GM18873 (cell line): ENCODE results near the gene IFNL4.
"Not testable (repeated sequence)": the region's sequence is repeated elsewhere in the genome, so short reads cannot be mapped to it uniquely, and the experiment has no call there.

Source experiments
- ATAC-seq: cut with Tn5 transposase; IDR thresholded peaks from one replicate; pipeline ENCODE4 v1.9.1; 2021; ENCODE audit warnings: mild to moderate bottlenecking, moderate library complexity, moderate number of reproducible peaks; ENCODE audit not compliant: unreplicated experiment, low FRiP score

The IFNL4 gene

DNA sequence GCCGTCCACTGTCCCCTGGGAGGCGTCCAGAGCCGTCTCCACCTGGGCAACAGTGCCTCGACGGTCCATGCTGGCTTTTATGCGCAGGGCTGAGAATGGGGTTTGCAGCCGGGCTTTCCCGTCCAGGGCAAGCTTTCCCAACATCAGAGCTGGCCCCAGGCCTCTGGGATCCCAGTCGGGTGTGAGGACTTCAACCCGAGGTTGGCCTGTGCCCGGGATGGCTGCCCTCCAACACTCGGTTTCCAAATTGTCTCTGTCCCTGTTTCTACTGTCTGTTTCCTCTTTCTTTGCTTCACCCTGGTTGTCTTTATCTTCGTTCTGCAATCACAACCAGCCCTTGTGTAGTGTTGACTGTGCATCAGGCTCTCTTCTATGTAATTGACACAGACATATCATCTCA, at the start of gene IFNL4:
Gene IFNL4 (minus strand): TSS at position 51 of the 400 bp plus-strand sequence.
- no peak for ATAC-seq

DNA sequence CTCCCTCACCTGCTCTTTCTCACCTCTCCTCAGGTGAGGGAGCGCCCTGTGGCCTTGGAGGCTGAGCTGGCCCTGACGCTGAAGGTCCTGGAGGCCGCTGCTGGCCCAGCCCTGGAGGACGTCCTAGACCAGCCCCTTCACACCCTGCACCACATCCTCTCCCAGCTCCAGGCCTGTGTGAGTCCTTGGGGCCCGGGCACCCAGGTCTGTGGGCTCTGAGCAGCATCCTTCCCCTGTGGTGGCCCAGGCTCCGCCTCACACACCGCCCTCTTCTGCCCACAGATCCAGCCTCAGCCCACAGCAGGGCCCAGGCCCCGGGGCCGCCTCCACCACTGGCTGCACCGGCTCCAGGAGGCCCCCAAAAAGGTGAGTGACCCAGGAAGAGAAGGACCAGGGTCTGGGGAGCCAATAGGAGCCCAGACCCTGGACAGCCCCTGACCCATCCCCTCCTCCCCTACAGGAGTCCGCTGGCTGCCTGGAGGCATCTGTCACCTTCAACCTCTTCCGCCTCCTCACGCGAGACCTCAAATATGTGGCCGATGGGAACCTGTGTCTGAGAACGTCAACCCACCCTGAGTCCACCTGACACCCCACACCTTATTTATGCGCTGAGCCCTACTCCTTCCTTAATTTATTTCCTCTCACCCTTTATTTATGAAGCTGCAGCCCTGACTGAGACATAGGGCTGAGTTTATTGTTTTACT, 49.4 kb upstream of the IFNL4 start:
- no peak for ATAC-seq

DNA sequence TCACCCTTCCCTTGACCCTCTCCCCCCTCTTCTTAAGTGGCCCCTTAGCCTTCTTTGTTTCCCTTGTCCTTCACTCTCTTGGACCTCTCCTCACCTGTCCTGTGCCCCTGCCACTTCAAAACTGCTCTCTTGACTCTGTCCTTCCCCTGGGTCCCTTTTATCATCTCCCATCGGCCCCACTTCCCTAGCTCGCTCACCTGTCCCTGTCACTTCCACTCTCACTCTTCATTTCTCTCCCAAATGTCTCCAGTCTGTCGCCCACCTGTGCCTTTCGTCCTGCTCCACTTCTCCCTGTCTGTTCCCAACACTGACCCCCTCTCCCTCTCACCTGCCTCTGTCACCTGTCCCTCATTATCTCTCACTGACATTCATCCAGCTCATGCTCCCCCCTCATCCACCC, 48.2 kb upstream of the IFNL4 start:
- ATAC-seq = no peak

DNA sequence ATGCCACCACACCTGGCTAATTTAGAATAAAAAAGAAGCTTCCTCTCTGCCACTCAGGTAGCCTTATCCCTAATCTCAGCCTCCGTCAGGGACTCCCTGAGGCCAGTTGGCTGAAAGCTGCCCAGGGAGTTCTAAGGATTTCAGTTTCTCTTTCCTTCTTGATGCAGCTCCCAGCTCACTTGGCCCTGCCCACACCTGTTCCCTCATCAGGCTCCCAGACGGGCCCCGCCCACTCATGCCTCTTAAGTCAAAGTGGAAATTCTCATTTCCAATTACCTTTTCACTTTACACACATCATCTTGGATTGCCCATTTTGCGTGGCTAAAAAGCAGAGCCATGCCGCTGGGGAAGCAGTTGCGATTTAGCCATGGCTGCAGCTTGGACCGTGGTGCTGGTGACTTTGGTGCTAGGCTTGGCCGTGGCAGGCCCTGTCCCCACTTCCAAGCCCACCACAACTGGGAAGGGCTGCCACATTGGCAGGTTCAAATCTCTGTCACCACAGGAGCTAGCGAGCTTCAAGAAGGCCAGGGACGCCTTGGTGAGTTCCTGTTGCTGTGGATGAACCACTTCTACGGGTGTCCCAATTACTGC, 47.5 kb upstream of the IFNL4 start, which contains the start of gene IFNL1:
Gene IFNL1 (plus strand): TSS at position 353 of the 591 bp plus-strand sequence. CDS start 15 bp downstream, at position 368.
- ATAC-seq = no peak

DNA sequence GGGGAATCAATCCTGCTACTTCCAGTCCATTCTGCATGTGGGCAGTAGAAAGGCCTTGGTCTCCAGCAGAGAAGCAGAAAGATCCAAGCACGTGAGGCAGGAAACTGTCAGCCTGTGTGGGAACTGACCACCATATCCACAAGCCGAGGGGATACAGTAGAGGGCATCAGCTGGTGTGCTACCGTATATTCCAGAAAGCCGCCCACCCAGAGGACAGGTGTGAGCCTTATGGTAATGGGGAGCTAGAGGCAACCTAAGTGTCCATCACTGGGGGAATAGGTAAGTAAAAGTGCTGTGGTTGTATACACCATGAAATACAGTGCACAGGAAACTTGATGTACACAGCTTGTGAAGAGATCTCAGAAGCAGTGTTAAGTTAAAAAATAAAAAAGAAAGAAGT, 44.7 kb upstream of the IFNL4 start:
- no peak for ATAC-seq

DNA sequence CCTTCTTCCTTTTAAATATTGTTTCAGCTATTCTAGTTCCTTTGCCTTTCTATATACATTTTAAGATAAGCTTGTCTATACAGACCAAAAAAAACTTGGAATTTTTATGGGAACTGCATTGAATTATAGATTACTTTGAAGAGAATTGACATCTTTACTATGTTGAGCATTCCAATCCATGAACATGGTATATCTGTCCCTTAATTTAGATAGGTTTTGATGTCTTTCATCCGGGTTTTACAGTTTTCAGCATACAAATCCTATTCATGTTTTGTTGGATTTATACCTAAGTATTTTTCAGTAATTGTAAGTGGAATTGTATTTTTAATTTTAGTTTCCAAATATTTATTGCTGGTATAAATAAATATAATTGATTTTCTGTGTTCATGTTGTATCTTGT, 35.4 kb upstream of the IFNL4 start:
- no peak for ATAC-seq

DNA sequence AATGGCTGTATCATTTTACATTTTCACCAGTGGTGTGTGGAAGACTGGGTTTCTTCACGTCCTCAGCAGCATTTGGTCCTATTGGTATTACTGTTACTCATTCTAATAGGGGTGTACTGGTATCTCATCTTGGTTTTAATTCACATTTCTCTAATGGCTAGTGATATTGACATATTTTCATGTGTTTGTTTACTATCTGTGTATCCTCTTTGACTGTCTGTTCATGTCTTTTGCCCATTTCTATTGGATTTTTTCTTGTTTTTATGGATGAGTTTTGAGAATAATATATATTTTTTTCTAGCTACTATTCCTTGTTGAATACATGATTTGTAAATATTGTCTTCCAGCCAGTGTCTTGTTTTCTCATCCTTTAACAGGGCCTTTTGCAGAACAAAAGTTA, 33.4 kb upstream of the IFNL4 start:
- ATAC-seq = no peak

DNA sequence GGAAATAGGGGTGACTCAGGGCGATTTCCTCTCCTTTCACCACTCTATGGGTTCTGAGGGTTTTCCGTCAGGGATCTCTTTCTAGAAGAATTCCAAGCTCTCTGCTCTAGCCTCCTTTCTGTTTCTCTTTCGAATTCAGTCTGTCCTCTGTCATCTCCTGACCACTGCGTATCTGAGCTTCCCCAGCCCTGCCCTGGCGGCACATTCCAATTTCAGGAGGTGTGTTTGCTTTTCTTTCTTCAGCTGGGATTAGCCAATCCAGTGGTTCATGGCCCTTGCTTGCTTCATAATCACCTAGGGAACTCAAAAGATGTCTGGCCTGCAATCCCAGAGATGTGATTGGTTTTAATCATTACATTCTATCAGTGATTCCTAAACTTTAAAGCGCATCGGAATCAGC, 28.9 kb upstream of the IFNL4 start:
- no peak for ATAC-seq

DNA sequence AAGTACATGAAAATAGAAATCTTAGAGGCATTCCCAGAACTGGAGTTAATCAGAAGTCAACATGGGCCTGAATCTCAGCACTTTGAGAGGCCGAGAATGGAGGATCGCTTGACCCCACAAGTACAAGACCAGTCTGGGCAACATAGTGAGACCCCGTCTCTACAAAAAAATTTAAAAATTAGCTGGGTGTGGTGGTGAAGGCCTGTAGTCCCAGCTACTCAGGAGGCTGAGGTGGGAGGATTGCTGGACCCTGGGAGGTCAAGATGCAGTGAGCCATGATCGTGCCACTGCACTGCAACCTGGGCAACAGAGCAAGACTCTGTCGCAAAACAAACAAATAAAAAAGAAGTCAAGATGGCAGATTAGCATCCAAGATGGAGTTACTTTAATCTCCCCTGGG, 28.1 kb upstream of the IFNL4 start:
- no peak for ATAC-seq

DNA sequence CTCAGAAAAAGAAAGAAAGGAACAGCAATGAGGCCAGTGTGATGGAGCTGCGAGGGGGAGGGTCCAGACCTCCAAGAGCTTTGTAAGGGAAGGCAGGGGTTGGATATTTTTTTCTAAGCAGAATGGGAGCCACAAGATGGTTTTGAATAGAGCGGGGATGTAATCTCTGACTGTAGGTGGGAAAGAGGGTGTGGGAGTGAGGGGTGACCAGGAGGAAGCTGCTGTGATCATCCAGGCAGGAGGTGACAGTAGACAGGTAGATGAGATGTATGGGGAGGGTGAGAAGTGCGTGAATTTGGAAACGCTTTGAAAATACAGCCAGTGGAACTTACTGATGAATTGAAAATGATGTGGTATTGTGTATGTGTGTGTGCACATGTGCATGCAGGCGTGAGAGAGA, 26.9 kb upstream of the IFNL4 start:
- no peak for ATAC-seq

DNA sequence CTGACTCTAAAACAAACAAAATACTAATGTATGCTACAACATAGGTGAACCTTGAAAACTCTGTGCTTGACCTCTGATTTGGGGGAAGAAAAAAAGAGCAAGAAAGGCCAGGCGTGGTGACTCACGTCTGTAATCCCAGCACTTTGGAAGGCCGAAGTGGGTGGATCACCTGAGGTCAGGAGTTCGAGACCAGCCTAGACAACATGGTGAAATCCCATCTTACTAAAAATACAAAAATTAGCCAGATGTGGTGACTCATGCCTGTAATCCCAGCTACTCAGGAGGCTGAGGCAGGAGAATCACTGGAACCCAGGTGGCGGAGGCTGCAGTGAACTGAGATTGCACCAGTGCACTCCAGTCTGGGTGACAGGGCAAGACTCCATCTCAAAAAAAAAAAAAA, 25.2 kb upstream of the IFNL4 start:
- ATAC-seq = not testable (repeated sequence)

DNA sequence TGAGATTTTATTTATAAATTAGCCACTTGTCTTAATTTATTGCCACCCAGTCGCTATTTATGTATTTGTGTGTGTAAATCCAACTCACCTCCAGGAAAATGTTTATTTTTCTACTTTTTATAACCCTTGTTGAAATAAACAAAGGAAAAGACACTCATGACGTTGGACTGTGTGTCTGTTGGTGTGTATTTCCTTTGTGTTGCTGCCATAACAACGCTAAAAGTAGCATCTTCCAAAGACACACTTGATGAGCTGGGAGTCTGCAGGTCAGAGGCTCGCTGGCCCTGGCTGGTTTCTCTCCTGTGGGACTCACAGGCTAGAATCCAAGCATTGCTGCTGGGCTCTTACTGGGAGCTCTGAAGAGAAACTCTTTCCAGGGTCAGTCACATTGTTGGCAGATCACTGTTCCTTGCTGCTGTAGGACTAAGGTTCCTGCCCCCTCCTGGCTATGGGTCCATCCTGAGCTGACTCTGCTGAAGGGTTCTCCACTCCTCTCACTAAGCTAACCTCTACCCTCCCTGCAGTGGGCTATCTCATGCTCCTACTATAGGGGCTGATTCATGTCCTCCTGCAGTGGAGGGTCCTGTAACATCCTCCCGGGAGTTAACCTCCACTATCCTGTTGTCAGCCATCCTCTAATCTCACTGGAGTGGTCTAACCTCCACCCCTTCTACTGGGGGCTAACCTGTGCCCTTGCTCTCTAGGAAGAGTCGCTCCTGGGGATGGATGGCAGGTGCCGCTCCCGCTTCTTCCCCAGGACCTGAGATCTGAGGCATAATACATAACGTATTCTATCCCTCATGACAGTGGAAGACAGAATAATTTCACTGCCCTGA, 21.6 kb upstream of the IFNL4 start:
- ATAC-seq = no peak

DNA sequence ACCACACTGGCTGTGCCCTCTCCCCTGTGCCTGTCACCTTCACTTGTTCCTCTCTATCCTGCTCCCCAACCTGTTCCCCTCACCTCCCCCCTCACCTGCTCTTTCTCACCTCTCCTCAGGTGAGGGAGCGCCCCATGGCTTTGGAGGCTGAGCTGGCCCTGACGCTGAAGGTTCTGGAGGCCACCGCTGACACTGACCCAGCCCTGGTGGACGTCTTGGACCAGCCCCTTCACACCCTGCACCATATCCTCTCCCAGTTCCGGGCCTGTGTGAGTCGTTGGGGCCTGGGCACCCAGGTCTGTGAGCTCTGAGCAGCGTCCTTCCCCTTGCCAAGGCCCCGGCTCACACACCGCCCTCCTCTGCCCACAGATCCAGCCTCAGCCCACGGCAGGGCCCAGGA, 20.7 kb upstream of the IFNL4 start:
- not testable (repeated sequence) for ATAC-seq

DNA sequence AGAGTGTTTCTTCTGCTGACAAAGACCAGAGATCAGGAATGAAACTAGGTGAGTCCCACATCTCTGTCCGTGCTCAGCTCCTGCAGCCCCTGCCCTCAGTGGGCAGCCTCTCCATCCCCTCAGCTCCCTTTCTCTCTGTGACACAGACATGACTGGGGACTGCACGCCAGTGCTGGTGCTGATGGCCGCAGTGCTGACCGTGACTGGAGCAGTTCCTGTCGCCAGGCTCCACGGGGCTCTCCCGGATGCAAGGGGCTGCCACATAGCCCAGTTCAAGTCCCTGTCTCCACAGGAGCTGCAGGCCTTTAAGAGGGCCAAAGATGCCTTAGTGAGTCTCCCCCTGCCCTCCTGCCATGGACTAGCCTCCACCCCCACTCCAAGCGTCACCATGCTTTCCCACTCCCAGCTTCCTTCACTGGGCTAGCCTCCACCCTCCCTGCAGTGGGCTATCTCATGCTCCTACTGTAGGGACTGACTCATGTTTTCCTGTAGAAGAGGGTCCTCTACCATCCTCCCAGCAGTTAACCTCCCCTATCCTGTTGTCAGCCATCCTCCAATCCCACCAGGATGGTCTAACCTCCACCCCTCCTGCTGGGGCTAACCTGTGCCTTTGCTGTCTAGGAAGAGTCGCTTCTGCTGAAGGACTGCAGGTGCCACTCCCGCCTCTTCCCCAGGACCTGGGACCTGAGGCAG, 20.0 kb upstream of the IFNL4 start:
- ATAC-seq = not testable (repeated sequence)

DNA sequence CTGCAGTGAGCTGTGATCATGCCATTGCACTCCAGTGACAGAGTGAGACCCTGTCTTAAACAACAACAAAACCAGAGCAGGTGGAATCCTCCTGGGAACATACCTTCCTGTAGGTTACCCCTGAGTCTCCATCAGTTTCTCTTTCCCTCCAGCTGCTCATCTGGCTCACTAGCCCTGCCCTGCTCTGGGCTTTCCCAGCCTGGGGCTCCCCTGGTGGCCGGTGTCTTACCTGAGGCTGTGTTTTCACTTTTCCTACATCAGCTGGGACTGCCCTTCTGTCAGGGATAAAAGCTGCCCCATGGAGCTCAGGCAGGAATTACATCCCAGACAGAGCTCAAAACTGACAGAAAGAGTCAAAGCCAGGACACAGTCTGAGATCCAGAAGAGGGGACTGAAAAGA, 19.4 kb upstream of the IFNL4 start, which contains the start of gene IFNL2:
Gene IFNL2 (plus strand): TSS at position 312 of the 400 bp plus-strand sequence. CDS start 173 bp downstream, outside the sequence.
- not testable (repeated sequence) for ATAC-seq

DNA sequence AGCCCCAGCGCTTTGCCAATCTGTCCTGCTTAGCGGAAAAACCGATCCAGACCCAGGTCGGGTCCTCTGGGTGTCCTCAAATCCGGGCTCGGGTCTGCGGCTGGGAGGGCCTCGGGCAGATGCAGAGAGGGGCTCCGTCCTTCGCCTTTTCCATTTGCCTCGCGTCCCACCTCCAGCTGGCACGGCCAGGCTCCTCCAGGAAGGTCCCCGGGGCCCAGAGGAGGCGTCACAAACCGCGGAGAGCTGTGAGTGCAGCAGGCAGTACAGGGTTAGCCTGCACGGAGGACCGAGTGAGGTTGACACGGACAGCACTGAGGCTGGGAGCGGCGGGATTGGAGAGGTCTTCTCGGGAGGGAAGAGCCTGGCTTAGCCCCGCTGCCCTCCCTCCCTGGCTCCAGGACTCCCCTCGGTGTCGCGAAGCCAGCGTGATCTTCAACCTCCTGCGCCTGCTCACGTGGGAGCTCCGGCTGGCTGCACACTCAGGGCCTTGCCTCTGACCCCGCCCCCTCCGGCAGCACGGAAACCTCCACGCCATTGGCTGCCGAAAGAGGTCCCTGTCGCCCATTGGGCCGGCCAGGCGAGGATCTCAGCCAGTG, 16.8 kb upstream of the IFNL4 start:
- ATAC-seq = no peak

DNA sequence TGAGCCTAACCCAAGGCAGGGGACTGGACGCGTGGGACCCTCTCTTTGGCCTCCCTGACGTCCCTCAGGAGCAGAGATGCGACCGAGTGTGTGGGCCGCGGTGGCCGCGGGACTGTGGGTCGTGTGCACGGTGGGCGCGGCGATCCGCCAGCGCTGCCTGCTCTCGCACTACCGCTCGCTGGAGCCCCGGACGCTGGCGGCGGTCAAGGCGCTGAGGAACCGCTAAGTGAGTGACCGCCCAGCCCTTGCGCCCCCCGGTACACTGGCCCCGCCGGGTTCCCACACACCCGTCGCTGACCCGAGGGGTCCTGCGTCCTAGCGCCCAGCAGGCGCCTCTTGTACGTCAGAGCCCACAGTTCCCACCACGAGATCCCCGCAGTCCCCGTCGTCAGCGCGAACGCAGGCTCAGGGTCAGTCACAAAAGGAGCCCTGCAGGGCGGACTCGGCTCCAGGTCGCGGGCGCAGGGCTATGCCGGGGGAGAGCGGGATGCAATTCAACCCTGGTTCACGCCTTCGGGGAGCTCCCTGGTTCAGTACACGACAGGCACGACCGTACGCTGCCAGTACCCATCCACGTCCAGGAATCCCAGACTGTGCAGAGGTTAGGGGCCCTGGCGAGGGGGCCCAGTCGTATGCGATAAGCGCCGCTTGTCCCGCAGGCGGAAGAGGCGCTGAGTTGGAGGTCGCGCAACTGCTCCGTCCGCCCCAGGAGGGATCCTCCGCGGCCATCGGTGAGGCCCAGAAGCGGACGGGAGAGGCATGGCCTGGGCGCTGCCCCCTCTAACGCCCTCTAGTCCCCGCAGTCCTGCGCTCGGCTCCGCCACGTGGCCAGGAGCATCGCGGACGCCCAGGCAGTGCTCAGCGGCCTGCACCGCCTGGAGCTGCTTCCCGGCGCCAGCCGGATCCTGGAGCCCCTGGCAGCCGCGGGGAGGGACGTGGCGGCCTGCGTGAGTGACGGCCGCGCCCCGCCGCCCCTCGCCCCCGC, 15.9 kb upstream of the IFNL4 start:
- ATAC-seq = no peak

DNA sequence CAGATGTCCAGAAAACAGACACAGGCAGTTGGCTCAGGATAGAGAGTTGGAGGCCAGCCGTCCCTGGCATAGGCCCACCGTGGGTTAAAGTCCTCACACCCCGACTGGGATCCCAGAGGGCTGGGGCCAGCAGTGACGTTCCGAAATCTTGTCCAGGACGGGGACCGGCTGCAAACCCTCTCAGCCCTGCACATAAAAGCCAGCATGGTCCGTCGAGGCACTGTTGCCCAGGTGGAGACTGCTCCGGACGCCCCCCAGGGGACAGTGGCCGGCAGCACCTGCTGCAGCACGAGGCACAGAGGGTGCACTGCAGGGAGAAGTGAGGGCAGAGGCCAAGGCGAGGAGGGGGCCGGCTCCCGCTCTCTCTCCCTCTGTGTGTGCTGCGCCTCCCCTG, 15.3 kb upstream of the IFNL4 start:
- no peak for ATAC-seq

DNA sequence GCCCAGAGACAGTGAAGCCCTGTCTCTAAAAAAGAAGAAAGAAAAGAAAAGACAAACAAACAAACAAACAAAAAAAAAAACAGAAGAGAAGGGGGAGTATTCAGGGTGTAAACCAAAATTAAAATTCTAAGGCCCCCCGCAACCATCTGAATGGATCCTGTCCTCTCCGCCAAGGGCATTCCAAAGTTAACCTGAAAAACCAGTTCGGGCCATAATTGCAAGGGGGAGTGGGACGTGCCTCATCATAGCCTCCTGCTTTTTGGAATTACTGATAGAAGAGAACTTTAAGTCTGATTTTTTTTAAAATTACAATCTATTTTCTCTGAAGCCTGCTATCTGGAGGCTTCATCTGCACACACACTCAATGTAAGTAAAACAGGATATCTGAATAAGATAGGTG, 13.8 kb upstream of the IFNL4 start:
- ATAC-seq = no peak
